ENCODE data around the gene RINT1. TPM values are rescaled to one million over a fixed set of nuclear protein-coding genes. Genes with fewer than 3 reads are reported as not detected.
A peak's percentile ranks its signal among the peaks of the same experiment; 100 is the strongest.
"Not testable (repeated sequence)": the region's sequence is repeated elsewhere in the genome, so short reads cannot be mapped to it uniquely, and the experiment has no call there.

The RINT1 gene
- total RNA-seq, 2 experiments from 2014 or later, result 20.2 to 22.0 TPM

GRCh38 chr7:105520620-105521019 lies 11.4 kb upstream of the RINT1 start:
- H3K27me3 Mint-ChIP-seq; H3K4me3 Mint-ChIP-seq; H3K9me3 Mint-ChIP-seq; H3K36me3 Mint-ChIP-seq (ENCODE audit: low read depth); DNase-seq: not testable (repeated sequence)
- ChIA-PET POLR2A (interaction anchor here (0.6 kb wide), 1 partner anchor 13 kb away, joined by 9 read pairs; no protein-coding TSS in a partner anchor), CTCF (interaction anchor here (0.9 to 1.3 kb wide), 2 partner anchors 9 to 11 kb away, joined by 3 to 5 read pairs; partner anchors contain the start of gene RINT1)
- Mint-ChIP-seq H3K4me1 (peaks cover 23% of the 10 kb centered on the region), H3K27ac (peak overlapping the region; percentile 25)

- H3K4me3 Mint-ChIP-seq, result peak overlapping the region; percentile 85
- CTCF ChIA-PET, result interaction anchor here (1.3 kb wide), 1 partner anchor 10 kb away, joined by 5 read pairs; the partner anchor contains the start of gene RINT1
Measured at GRCh38 chr7:105521027-105521716, 10.8 kb upstream of the RINT1 start.

DNA sequence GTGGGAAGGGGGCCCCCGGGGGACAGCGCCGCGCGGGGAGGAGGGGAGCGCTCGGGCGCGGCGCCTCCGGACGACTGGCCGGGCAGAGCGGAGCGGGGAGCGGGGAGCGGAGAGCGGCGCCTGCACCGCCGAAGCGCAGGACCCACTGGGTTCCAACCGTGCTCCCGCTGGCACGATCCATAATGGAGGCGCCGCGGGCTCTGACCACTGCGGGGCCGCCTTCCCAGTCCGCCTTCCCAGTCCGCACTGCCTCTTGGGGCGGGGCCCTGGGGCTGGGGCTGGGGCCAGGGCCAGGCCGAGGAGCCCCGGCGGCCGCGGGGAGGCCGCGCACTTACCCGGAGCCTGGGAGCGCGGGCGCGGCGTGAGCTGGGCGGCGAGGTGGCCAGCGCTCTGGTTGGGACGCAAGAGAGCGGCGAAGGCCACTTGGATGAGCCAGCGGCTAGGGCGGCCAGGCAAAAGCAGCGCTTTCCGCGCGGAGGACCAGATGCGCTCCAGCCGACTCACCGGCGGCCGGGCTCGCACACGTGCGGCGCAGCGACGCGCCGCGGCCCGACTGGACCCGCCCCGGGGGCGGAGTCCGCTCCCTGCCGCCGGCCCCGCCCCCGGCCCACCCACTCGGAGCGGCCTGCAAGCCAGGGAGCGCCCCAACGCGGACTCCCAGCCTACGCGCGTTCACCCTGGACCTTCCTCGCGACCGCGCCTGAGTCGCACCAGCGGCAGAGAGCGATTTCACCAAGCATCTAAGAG lies 10.1 kb upstream of the RINT1 start, which contains the start of gene PUS7:
PUS7 (minus strand) TSS at position 555 of the 747 bp plus-strand sequence. CDS start 13,759 bp downstream, outside the sequence.
- ChIA-PET CTCF (interaction anchor here (1.3 to 1.6 kb wide), 2 partner anchors 10 kb away, joined by 4 to 5 read pairs; partner anchors contain the start of gene RINT1), POLR2A (no interaction called here)
- Mint-ChIP-seq H3K36me3 (ENCODE audit: low read depth) (peaks cover 2% of the 10 kb centered on the region), H3K27ac (peak within 1 kb of the TSS; percentile 90), H3K27me3 (no peaks in the 10 kb centered on the region), H3K4me3 (peak within 1 kb of the TSS; percentile 85), H3K9me3 (no peaks in the 10 kb centered on the region), H3K4me1 (peaks cover 23% of the 10 kb centered on the region)
- peak; percentile 81 for DNase-seq

More at GRCh38 chr7:105521027-105521716, 10.8 kb upstream of the RINT1 start:
- no peaks in the 10 kb centered on the region for H3K9me3 Mint-ChIP-seq
- H3K27ac Mint-ChIP-seq, result peak overlapping the region; percentile 90
- peak; percentile 36 for DNase-seq
- H3K4me1 Mint-ChIP-seq, result peaks cover 23% of the 10 kb centered on the region
- H3K27me3 Mint-ChIP-seq, result no peaks in the 10 kb centered on the region
- peaks cover 2% of the 10 kb centered on the region for H3K36me3 Mint-ChIP-seq (ENCODE audit: low read depth)
- POLR2A ChIA-PET, result interaction anchor here (0.6 kb wide), 1 partner anchor 12 kb away, joined by 9 read pairs; no protein-coding TSS in a partner anchor

GRCh38 chr7:105524423-105524822 lies 7.6 kb upstream of the RINT1 start:
- H3K36me3 Mint-ChIP-seq (ENCODE audit: low read depth); DNase-seq; H3K27ac Mint-ChIP-seq; H3K4me3 Mint-ChIP-seq; H3K27me3 Mint-ChIP-seq; H3K9me3 Mint-ChIP-seq; POLR2A ChIA-PET: not testable (repeated sequence)
- H3K4me1 Mint-ChIP-seq, result peaks cover 24% of the 10 kb centered on the region
- CTCF ChIA-PET, result interaction anchor here (0.6 to 1.0 kb wide), 2 partner anchors 7 to 70 kb away, joined by 4 to 7 read pairs; no protein-coding TSS in a partner anchor

DNA sequence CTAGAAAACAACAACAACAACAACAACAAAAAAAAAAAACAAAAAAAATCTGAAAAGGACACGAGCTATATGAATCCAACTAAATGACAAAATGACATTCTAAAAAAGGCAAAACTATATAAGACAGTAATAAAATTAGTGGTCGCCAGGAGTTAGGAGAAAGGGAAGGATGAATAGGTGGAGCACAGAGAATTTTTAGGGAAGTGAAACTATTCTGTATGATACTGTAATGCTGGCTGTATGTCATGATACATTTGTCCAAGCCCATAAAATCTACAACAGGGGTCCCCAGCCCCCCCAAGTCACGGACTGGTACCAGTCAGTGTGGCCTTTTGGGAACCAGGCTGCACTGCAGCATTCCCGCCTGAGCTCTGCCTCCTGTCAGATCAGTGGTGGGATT lies 7.2 kb upstream of the RINT1 start:
- POLR2A ChIA-PET, result no interaction called here
- Mint-ChIP-seq H3K27ac (no peak overlapping the region), H3K36me3 (ENCODE audit: low read depth) (no peaks in the 10 kb centered on the region), H3K4me3 (no peak overlapping the region), H3K27me3 (peaks cover 2% of the 10 kb centered on the region), H3K9me3 (no peaks in the 10 kb centered on the region), H3K4me1 (peaks cover 24% of the 10 kb centered on the region)
- no peak for DNase-seq
- CTCF ChIA-PET, result no interaction called here

GRCh38 chr7:105527737-105528136 lies 4.3 kb upstream of the RINT1 start:
- POLR2A ChIA-PET, H3K9me3 Mint-ChIP-seq, H3K4me3 Mint-ChIP-seq: not testable (repeated sequence)

DNA sequence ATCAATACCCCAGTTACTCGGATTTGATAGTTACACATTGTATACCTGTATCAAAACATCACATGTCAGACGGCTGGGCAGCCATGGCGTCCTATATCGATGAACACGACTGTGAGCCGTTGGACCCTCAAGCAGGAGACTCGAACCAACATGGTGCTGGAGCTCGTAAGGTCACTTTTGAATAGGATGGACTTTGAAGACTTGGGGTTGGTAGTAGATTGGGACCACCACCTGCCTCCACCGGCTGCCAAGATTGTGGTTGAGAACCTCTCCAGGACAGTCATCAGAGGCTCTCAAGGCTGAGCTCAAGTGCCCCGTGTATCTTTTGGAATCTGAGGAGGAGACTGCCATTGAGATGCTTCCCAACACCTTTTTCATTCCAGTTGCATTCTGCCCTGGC lies 1.9 kb upstream of the RINT1 start:
- Mint-ChIP-seq H3K27ac (peak overlapping the region; percentile 75), H3K27me3 (peaks cover 2% of the 10 kb centered on the region), H3K4me1 (peaks cover 36% of the 10 kb centered on the region), H3K36me3 (ENCODE audit: low read depth) (peaks cover 13% of the 10 kb centered on the region), H3K9me3 (no peaks in the 10 kb centered on the region), H3K4me3 (peak overlapping the region; percentile 32)
- ChIA-PET CTCF (interaction anchor here (1.1 to 1.8 kb wide), 3 partner anchors 10 to 516 kb away, joined by 3 to 5 read pairs (median 3); no protein-coding TSS in a partner anchor), POLR2A (no interaction called here)
- DNase-seq, result no peak

More at GRCh38 chr7:105527737-105528136, 4.3 kb upstream of the RINT1 start:
- CTCF ChIA-PET; H3K27ac Mint-ChIP-seq; DNase-seq; H3K27me3 Mint-ChIP-seq; H3K36me3 Mint-ChIP-seq (ENCODE audit: low read depth): not testable (repeated sequence)
- H3K4me1 Mint-ChIP-seq, result peaks cover 22% of the 10 kb centered on the region

GRCh38 chr7:105530546-105530945 lies 1.5 kb upstream of the RINT1 start:
- no peak for DNase-seq
- ChIA-PET CTCF (interaction anchor here (1.4 to 1.8 kb wide), 3 partner anchors 11 to 585 kb away, joined by 3 to 21 read pairs (median 5); no protein-coding TSS in a partner anchor), POLR2A (no interaction called here)
- H3K36me3 Mint-ChIP-seq (ENCODE audit: low read depth), result peaks cover 13% of the 10 kb centered on the region
- H3K27me3 Mint-ChIP-seq, result peaks cover 2% of the 10 kb centered on the region
- peak overlapping the region; percentile 75 for H3K27ac Mint-ChIP-seq
- H3K4me1 Mint-ChIP-seq, result peaks cover 38% of the 10 kb centered on the region
- no peaks in the 10 kb centered on the region for H3K9me3 Mint-ChIP-seq
- peak overlapping the region; percentile 32 for H3K4me3 Mint-ChIP-seq

DNA sequence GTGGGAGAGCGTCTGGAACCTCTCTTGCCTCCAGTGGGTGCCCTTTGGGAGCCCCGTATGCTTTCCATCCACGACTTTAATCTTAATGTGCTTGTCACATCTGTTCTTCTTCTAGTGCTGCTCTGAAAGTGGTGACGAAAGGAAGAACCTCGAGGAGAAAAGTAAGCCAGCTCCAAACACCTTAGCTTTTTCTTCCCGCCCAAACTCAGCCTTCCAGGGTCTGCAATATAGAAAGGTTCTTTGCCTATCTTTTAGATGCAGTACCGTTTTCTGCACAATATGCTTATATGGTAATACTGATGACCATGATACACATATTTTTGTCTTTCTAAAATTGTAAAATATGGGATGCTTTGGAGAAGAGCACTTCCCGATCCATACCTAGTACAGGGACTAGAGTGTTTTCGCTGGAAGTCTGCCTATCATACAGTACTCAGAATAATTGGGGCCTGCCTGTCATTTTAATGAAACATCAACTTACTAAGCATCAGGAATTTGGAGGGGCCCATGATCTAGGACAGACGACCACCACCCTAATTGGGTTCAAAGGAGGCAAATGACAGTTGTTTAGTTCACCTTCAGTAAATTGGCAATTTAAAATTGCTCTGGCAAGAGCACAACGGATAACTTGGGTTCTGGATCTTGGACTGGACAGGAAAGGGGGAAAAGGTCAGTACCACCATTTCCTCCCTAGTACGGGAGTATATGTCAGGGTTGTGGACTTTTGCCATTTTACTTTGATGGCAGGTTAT lies 884 bp downstream of the RINT1 start:
- CTCF ChIA-PET, result interaction anchor here (0.6 to 2.1 kb wide), 11 partner anchors 10 to 406 kb away, joined by 3 to 12 read pairs (median 4); no protein-coding TSS in a partner anchor
- Mint-ChIP-seq H3K4me3 (peak overlapping the region; percentile 94), H3K4me1 (peaks cover 42% of the 10 kb centered on the region), H3K9me3 (no peaks in the 10 kb centered on the region), H3K27ac (peak overlapping the region; percentile 99), H3K36me3 (ENCODE audit: low read depth) (peaks cover 17% of the 10 kb centered on the region), H3K27me3 (no peaks in the 10 kb centered on the region)
- DNase-seq, result no peak
- POLR2A ChIA-PET, result no interaction called here

DNA sequence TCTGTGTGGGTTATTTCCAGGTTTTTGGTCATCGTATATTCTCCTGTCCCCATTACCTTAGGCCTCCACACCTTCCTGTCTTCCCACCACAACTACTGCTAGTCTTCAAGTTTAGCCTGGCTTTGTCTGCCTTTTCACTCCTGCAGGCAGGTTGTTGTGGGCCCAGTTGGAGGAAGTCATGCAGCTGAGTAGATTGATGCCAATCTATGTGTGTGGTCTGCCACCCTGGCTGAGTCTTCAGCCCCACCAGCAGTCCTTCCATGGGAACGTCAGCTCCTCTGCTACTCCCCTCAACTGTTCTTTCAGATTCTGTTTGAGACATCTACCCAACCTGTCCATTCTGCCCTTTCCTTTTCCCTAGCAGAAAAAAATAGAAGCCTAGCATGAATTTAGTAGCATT lies 6.3 kb downstream of the RINT1 start:
- no peaks in the 10 kb centered on the region for H3K9me3 Mint-ChIP-seq
- H3K36me3 Mint-ChIP-seq (ENCODE audit: low read depth), result peaks cover 25% of the 10 kb centered on the region
- CTCF ChIA-PET, result no interaction called here
- no peak overlapping the region for H3K4me3 Mint-ChIP-seq
- POLR2A ChIA-PET, result no interaction called here
- H3K4me1 Mint-ChIP-seq, result peaks cover 18% of the 10 kb centered on the region
- H3K27me3 Mint-ChIP-seq, result no peaks in the 10 kb centered on the region
- H3K27ac Mint-ChIP-seq, result peak overlapping the region; percentile 21
- DNase-seq, result no peak

- H3K4me3 Mint-ChIP-seq, result no peak overlapping the region
- H3K27ac Mint-ChIP-seq, result no peak overlapping the region
- H3K36me3 Mint-ChIP-seq (ENCODE audit: low read depth), result peaks cover 30% of the 10 kb centered on the region
- CTCF ChIA-PET, result no interaction called here
- POLR2A ChIA-PET, result no interaction called here
- no peaks in the 10 kb centered on the region for H3K4me1 Mint-ChIP-seq
- DNase-seq, result no peak
- H3K27me3 Mint-ChIP-seq, result no peaks in the 10 kb centered on the region
- no peaks in the 10 kb centered on the region for H3K9me3 Mint-ChIP-seq
Measured at GRCh38 chr7:105559926-105560325, 27.9 kb downstream of the RINT1 start.

DNA sequence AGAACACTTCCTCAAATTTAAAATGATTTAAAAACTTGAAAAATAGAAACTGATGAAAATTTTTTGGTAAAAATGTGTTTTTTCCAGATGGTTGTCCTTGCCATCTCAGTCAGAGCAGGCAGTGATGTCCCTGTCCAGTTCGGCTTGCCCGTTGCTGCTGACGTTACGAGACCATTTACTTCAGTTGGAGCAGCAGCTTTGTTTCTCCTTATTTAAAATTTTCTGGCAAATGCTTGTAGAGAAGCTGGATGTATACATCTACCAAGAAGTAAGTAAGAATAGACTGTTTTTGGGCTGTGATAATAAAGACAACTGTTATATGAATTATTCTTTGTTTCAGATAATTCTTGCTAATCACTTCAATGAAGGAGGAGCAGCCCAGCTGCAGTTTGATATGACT lies 33.2 kb downstream of the RINT1 start:
- Mint-ChIP-seq H3K27ac (no peak overlapping the region), H3K36me3 (ENCODE audit: low read depth) (peaks cover 41% of the 10 kb centered on the region), H3K4me3 (no peak overlapping the region), H3K27me3 (no peaks in the 10 kb centered on the region), H3K4me1 (no peaks in the 10 kb centered on the region), H3K9me3 (no peaks in the 10 kb centered on the region)
- no peak for DNase-seq
- ChIA-PET CTCF (interaction anchor here (0.6 to 0.7 kb wide), 2 partner anchors 8 to 25 kb away, joined by 3 to 4 read pairs; no protein-coding TSS in a partner anchor), POLR2A (no interaction called here)

Measured in activated CD4-positive, alpha-beta T cell treated with anti-CD3 and anti-CD28 coated beads, Interleukin-2, amount 10 ng/mL, durations not matched to agents 7 days and 5 days (primary cell).